ENCODE measurements around the gene CIBAR2.

The CIBAR2 gene

GRCh38 chr16:85072947-85073346 lies 39.3 kb downstream of the CIBAR2 start:
- DNase-seq (ENCODE audit: low read depth, low spot score), result peak; percentile 22
- no peak for TF ChIP-seq CTCF (IDR thresholded peaks at IDR 0.05; ENCODE audit: low read depth, low read length)
- H3K4me3 ChIP-seq (ENCODE audit: low read depth, low read length), result no peak overlapping the region
- in situ Hi-C loops (cut with HindIII; ENCODE audit: low sequenced_read_pairs), result no loop called here

GRCh38 chr16:85072076-85072860 lies 40.0 kb downstream of the CIBAR2 start:
- H3K4me3 ChIP-seq (ENCODE audit: low read depth, low read length), result no peak overlapping the region
- no peak for DNase-seq (ENCODE audit: low read depth, low spot score)
- in situ Hi-C loops (cut with HindIII; ENCODE audit: low sequenced_read_pairs), result no loop called here
- no peak for TF ChIP-seq CTCF (IDR thresholded peaks at IDR 0.05; ENCODE audit: low read depth, low read length)

GRCh38 chr16:85069171-85069570 lies 43.1 kb downstream of the CIBAR2 start:
- in situ Hi-C loops (cut with HindIII; ENCODE audit: low sequenced_read_pairs), result no loop called here
- TF ChIP-seq CTCF (IDR thresholded peaks at IDR 0.05; ENCODE audit: low read depth, low read length), result no peak
- no peak overlapping the region for H3K4me3 ChIP-seq (ENCODE audit: low read depth, low read length)
- DNase-seq (ENCODE audit: low read depth, low spot score), result no peak

- H3K4me3 ChIP-seq (ENCODE audit: low read depth, low read length), result no peak overlapping the region
- in situ Hi-C loops (cut with HindIII; ENCODE audit: low sequenced_read_pairs), result no loop called here
- TF ChIP-seq CTCF (IDR thresholded peaks at IDR 0.05; ENCODE audit: low read depth, low read length), result no peak
- DNase-seq (ENCODE audit: low read depth, low spot score), result no peak
Measured at GRCh38 chr16:85068746-85069145, 43.5 kb downstream of the CIBAR2 start.

GRCh38 chr16:85067426-85067825 lies 44.8 kb downstream of the CIBAR2 start:
- H3K4me3 ChIP-seq (ENCODE audit: low read depth, low read length), result no peak overlapping the region
- no peak for TF ChIP-seq CTCF (IDR thresholded peaks at IDR 0.05; ENCODE audit: low read depth, low read length)
- no peak for DNase-seq (ENCODE audit: low read depth, low spot score)
- in situ Hi-C loops (cut with HindIII; ENCODE audit: low sequenced_read_pairs), result no loop called here

GRCh38 chr16:85067024-85067423 lies 45.2 kb downstream of the CIBAR2 start:
- in situ Hi-C loops (cut with HindIII; ENCODE audit: low sequenced_read_pairs), result no loop called here
- TF ChIP-seq CTCF (IDR thresholded peaks at IDR 0.05; ENCODE audit: low read depth, low read length), result no peak
- no peak overlapping the region for H3K4me3 ChIP-seq (ENCODE audit: low read depth, low read length)
- no peak for DNase-seq (ENCODE audit: low read depth, low spot score)
